DMS79 (cell line): Measurements from ENCODE around the gene FGD4.

Experiments
- DNase-seq: peaks from one replicate; lab custom pipeline; 2025; lab: John Stamatoyannopoulos, UW

Gene FGD4

GRCh38 chr12:32457251-32458025 lies 58.1 kb downstream of the FGD4 start:
- no peak for DNase-seq

GRCh38 chr12:32460638-32461037 lies 61.3 kb downstream of the FGD4 start:
- DNase-seq: no peak

GRCh38 chr12:32462908-32463307 lies 63.5 kb downstream of the FGD4 start:
- peak; percentile 40 for DNase-seq

- no peak for DNase-seq
Observed at GRCh38 chr12:32466187-32466586, 66.8 kb downstream of the FGD4 start.

- no peak for DNase-seq
Observed at GRCh38 chr12:32466986-32467711, 67.8 kb downstream of the FGD4 start.

- DNase-seq: no peak
Observed at GRCh38 chr12:32467959-32468863, 68.9 kb downstream of the FGD4 start.

- no peak for DNase-seq
Observed at GRCh38 chr12:32470936-32471470, 71.6 kb downstream of the FGD4 start.

- no peak for DNase-seq
Observed at GRCh38 chr12:32471591-32472001, 72.2 kb downstream of the FGD4 start.

GRCh38 chr12:32475724-32476123 lies 76.4 kb downstream of the FGD4 start:
- no peak for DNase-seq

GRCh38 chr12:32476446-32476845 lies 77.1 kb downstream of the FGD4 start:
- no peak for DNase-seq

GRCh38 chr12:32477714-32478113 lies 78.4 kb downstream of the FGD4 start:
- no peak for DNase-seq

GRCh38 chr12:32478166-32478565 lies 78.8 kb downstream of the FGD4 start:
- no peak for DNase-seq

- DNase-seq: no peak
Observed at GRCh38 chr12:32478858-32479725, 79.7 kb downstream of the FGD4 start.

GRCh38 chr12:32482226-32482625 lies 82.9 kb downstream of the FGD4 start:
- no peak for DNase-seq

- no peak for DNase-seq
Observed at GRCh38 chr12:32483499-32483898, 84.1 kb downstream of the FGD4 start.

- DNase-seq: no peak
Observed at GRCh38 chr12:32483993-32484392, 84.6 kb downstream of the FGD4 start.

GRCh38 chr12:32486158-32486557 lies 86.8 kb downstream of the FGD4 start:
- no peak for DNase-seq

- no peak for DNase-seq
Observed at GRCh38 chr12:32488132-32488531, 88.8 kb downstream of the FGD4 start.

GRCh38 chr12:32489070-32489469 lies 89.7 kb downstream of the FGD4 start:
- no peak for DNase-seq

GRCh38 chr12:32490801-32491200 lies 91.4 kb downstream of the FGD4 start:
- no peak for DNase-seq

GRCh38 chr12:32493282-32493681 lies 93.9 kb downstream of the FGD4 start:
- DNase-seq: no peak
